ENCODE data around the gene ANKRD28. TPM values are rescaled to one million over a fixed set of nuclear protein-coding genes. Genes with fewer than 3 reads are reported as not detected.

The ANKRD28 gene
- total and polyA plus RNA-seq, 2 of the 8 experiments (the other 6 are each of a cell fraction or from before 2014, with no cell fraction given): 39.1 to 61.7 TPM

- TF ChIP-seq PHF8 (conservative IDR thresholded peaks at IDR 0.05; ENCODE audit: low read depth, low read length) (no peak), CHD7 (IDR thresholded peaks at IDR 0.05; ENCODE audit: insufficient replicate concordance, low read length) (no peak), SAP30 (IDR thresholded peaks at IDR 0.05; ENCODE audit: insufficient read depth, insufficient replicate concordance, low read length) (no peak), SUZ12 (IDR thresholded peaks at IDR 0.05; ENCODE audit: low read length) (no peak), CEBPB (IDR thresholded peaks at IDR 0.05; ENCODE audit: low read depth, low read length) (no peak), TAF7 (optimal IDR thresholded peaks at IDR 0.05; ENCODE audit: borderline replicate concordance, low read depth, low read length) (no peak), SRF (IDR thresholded peaks at IDR 0.05; ENCODE audit: low read depth, low read length) (no peak)
These were observed 147.9 kb downstream of the ANKRD28 start (continued) for GRCh38 chr3:15649858-15650257.
